Embryonic facial prominence (tissue), 1 donor: Measurements from ENCODE around the gene SRGAP3.
A peak's percentile ranks its signal among the peaks of the same experiment; 100 is the strongest.

Source experiments
- DNase-seq: peaks from one replicate; pipeline ENCODE4 v3.0.0-alpha.2; 2016; ENCODE audit errors: extremely low spot score

Gene SRGAP3

GRCh38 chr3:9113040-9113439, 136.4 kb downstream of the SRGAP3 start:
- no peak for DNase-seq

DNA sequence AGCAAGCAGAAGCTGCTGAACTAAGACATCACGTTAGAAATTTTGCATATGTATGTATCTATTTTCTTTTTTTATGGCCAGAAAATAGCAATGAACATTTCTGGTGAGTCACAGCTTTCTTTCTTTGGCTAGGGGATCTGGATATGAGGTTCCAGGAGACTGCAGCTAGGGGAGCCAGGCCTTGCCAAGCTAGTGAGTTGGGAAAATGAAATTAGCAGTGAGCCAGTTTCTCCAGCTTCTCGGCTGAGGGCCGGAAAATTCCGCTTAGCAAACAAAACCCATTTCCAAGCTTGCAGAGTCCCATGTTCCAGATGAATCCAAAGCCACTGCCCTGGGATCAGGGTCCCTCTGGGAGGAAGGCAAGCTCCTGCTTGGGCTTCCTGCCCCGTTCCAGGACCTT, 137.6 kb downstream of the SRGAP3 start:
- DNase-seq: no peak

DNA sequence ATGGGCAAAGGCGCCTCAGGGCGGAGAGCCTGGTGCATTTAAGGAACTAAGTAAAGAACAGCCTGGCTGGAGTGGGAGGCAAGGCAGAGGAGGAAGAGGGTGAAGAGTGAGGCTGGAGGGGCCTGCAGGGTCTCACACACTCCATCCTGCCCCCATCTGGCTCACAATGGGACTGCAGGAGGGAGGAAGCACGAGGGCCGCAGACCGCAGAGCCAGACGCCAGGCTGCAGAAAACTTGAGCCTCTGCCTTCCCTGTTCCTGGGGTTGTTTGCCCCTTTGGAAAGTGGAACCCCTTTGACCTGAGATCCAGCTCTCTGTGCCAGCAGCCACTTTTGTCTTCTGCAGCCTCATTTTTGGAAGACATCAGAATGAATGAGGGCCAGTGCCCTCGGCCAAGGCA, 138.0 kb downstream of the SRGAP3 start:
- DNase-seq: no peak

- no peak for DNase-seq
Observed at GRCh38 chr3:9110802-9111201, 138.6 kb downstream of the SRGAP3 start.

GRCh38 chr3:9110316-9110715, 139.1 kb downstream of the SRGAP3 start:
- no peak for DNase-seq

DNA sequence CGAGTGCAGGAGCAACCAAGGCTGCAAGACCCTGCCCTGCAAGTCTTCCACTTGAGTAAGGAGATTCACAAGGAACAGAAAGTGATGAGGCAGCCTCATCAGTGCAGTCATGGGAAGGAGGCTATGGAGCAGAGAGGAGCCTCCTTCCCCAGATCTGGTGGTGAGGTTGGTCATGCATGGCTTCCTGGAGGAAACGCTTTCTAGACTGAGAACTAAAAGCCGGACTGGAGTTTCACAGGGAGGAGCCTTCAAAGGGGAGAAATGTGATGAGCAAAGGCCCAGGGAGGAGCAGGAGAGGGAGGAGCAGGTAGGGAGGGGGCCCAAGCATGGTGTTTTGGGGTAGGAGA, 139.9 kb downstream of the SRGAP3 start:
- no peak for DNase-seq

DNA sequence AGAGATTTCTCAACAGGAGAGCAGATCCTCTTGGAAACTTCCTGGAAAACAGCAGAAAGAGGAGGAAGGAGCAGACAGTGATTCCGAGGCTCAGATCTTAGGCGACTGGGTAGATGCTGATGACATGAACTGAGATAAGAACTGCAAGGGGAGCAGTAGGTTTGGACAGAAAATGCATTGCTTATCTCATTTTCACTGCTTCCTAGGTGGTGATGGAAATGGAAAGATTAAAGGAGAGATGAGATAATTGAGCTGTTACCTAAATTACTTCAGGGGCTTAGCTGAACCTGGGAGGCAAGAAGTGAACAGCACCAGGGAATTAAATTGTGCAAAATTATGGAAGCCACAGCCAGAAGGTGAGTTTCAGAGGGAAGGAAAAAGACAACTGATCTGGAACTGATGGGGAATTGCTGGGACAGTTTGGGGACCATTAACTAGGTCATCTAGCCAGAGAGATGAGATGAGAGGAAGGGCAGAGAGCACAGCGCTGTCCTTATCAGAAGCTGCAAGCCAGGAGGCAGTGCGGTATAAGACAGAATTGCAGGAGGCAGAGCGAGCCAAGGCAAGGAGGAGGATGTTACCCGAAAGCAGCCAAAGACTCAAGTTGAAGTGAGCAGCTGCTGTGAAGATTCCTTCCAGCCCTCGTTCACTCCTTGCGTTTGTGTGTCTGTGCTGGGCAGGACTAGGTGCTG, 140.4 kb downstream of the SRGAP3 start:
- DNase-seq: no peak

DNA sequence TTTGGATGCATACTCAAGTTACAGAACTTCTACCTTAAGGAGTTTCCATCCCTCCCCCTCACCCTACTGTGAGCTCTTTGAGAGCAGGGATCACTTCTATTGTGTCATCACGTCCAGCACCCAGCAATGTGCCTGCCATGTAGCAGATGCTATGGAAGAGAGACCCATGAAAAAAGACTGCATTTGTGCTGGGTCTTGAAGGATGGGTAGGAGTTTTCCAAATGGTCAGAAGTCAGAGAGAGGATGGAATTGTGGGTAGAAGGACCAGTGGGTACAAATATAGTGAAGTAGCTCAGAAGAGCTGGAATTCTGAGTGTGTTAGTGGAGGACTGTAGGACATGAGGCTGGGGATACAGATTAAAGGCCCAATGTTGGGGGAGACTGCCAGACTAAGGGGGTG, 141.7 kb downstream of the SRGAP3 start:
- DNase-seq: no peak

GRCh38 chr3:9105421-9105820, 144.0 kb downstream of the SRGAP3 start:
- no peak for DNase-seq

DNA sequence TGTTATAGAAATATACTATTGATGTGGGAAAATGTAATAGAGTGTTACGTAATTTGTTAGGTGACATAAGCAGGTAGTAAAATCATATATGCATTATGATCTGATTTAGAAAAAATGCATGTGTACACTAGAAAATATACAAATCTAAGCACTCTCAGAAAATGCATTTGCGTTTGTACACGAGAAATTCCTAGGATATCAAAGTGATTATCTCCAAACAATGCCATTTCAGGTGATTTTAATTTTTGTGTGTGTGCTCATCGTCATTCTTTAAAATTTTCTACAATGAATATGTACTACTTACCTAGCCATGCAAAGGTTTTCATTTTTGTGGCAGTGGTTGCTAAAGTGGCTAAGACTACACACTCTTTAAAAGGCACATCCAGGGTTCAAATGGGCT, 145.3 kb downstream of the SRGAP3 start:
- DNase-seq: no peak

GRCh38 chr3:9102240-9102981, 147.0 kb downstream of the SRGAP3 start:
- DNase-seq: no peak

DNA sequence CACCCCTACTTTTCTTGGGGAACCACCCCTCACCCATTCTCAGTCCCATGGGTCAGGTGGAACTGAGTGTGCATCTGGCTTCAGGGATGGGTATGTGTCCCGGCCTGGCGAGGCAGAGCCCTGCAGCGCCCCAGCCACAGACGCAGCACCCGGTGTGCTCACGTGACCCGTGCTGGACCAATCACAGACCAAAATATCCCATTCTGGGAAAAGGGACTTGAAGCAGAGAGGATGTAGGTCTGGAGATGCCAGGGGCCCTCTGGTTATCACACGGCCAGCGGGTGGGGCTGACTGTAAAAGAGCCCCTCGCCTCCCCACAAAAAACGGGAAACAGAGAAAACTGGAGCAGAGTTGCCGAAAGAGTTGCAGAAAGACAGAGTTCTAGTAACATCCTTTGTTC, 148.2 kb downstream of the SRGAP3 start:
- DNase-seq: no peak

DNA sequence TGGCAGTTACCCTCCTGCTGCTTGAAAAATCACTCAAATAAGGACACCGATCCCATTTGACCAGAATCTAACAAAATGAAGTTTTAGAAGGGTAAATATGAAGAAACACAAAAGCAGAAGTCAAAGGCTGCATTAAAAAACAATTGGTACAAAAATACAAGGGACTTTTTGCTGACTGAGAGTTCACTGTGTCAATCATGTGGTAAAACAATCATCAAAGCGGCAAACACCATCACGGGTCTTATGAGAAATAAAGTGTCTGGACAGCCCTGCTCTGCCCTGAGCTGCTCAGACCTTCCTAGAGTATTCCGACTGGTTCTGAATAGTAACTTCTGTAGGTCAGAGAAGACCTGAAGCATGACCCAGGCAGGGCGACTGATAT, 148.9 kb downstream of the SRGAP3 start:
- no peak for DNase-seq

DNA sequence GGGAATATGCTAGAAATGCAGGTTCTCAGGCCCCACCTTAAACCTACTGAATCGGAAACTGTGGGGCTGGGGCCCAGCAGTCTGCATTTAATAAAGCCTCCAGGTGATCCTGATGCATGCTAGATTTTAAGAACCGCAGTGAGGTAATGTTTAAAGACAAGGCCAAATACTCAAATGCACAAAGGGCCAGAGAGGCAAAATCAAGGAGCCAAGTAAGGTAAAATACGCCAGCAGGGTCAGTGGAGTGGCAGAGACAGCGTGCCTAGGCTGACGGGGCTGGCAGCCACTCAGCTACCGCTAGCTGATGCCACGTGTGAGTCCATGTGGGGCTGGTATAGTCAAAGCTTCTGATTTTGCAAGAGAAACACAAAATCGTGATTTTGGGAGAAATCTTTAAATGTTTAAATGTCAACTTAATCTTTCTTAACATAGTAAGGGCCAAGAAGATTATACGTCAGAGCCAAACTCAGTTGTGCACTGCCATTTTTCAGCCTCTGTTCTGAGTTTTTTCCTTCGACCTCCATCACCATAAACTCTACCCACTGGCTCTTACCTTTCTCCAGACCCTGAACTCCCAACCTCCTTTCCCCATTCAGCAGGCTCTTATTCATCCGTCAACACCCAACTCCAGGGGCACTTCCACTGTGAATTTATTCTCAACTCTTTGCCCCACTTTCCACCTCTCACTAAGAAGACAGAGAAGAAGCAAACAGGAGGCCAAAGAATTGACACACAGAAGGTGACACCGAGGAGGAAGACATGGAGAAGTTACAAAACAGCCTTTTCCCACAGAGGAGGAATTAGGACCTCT, 149.5 kb downstream of the SRGAP3 start:
- no peak for DNase-seq

DNA sequence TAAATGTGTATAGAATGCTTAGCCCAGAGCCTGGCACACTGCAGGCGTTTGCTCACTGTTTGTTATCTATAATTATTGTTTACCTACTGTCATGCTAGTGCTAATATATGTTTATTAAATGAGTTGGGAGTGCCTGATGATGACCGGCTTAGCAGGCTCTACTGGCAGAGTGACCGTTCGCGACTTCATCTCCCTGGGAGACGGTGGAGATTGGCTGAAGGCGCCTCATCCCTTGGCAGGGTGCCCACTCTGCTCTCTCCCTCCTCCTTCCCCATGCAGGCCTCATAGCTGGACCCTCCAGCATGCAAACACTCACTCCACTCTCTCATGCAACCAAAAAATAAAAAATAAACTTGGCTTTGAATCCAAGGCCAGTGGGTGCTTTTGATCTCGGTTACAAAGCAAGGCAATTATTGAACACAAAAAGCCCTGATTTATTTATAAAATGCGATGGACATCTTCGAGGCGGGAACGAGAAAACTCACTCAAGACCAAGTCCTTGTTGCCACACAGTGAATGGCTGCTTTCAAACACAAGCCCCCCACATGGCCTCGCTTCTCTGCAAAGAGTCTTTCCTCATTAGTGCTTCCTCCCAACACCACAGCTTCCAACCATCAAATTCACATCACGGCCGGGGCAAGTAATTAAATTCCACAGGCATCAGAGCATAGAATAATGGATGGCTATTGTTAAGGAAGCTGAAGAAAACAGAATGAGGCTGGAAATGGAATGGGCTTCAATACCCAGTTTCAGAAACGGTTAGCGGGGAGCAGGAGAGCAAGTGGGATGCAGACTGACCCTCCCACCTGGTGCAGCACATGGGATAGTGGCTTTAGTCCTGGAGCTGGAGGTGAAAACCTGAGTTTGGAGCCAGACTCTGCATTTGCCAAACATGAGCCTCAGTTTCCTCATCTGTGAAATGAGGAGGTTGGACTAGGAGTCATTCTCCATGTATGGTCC, 150.4 kb downstream of the SRGAP3 start:
- DNase-seq: no peak

DNA sequence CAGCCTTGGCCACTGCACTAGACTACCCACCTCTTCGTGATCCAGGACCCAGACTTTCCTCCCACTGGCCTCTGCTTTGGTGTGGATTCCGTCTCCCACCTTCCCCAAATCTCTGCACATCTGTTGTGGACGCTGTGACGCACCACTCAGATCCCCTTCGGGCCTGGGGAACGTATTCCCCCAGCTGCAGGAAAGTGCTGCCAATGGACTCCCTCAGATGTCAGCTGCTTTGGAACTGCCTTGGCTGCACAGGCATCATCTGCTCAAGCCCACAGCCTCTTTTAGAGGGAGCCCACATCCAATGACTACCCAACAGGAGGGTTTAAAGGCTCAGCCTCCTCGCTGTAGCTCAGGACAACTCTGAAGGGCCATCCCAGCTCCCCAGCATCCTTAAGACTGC, 152.0 kb downstream of the SRGAP3 start:
- DNase-seq: no peak

GRCh38 chr3:9091486-9092235, 157.8 kb downstream of the SRGAP3 start:
- DNase-seq: no peak

GRCh38 chr3:9088441-9089353, 160.7 kb downstream of the SRGAP3 start:
- DNase-seq: peak; percentile 25

GRCh38 chr3:9087831-9088413, 161.5 kb downstream of the SRGAP3 start:
- DNase-seq: no peak
